Gastroesophageal sphincter (tissue), 3 donors: ENCODE measurements around the gene FSD2.

Experiments used
- POLR2A ChIP-seq, 2 donors: fragments of 450-650 bp; IDR thresholded peaks; one replicate each; pipeline ENCODE4 v1.6.1; 2017; ENCODE audit warnings: antibody characterized with exemption in 2 of 2, mild to moderate bottlenecking in 2 of 2, moderate library complexity in 1 of 2
- POLR2AphosphoS5 ChIP-seq: sonication (generic); formaldehyde crosslinking; IDR thresholded peaks from one replicate; pipeline ENCODE4 v1.6.1; 2017; ENCODE audit warnings: antibody characterized with exemption
- TF ChIP-seq, protein P1 (sequence below), 4 experiments: fragments of 200-600 bp in 2 of 4; fragments of 450-650 bp in 2 of 4; sonication (generic) in 1 of 4; IDR thresholded peaks; one replicate each; pipeline ENCODE4 v1.5.1; 2017 to 2019; ENCODE audit warnings: antibody characterized with exemption in 4 of 4, mild to moderate bottlenecking in 2 of 4, moderate library complexity in 2 of 4

DNA sequence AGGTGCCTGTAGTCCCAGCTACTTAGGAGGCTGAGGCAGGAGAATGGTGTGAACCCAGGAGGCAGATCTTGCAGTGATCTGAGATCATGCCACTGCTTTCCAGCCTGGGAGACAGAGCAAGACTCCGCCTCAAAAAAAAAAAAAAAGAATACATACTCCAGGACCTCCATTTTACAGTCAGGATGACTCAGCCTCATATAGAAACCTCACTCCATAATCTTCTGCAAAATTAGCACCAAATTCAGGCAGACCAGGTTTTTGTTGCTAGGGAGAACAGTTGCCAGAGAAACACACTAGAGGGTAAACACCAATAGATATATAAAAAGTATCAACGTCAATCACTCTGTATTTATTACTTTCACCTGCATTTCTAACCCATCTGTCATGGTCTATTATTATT lies 67.9 kb downstream of the FSD2 start:
- TF ChIP-seq, protein P1, sequence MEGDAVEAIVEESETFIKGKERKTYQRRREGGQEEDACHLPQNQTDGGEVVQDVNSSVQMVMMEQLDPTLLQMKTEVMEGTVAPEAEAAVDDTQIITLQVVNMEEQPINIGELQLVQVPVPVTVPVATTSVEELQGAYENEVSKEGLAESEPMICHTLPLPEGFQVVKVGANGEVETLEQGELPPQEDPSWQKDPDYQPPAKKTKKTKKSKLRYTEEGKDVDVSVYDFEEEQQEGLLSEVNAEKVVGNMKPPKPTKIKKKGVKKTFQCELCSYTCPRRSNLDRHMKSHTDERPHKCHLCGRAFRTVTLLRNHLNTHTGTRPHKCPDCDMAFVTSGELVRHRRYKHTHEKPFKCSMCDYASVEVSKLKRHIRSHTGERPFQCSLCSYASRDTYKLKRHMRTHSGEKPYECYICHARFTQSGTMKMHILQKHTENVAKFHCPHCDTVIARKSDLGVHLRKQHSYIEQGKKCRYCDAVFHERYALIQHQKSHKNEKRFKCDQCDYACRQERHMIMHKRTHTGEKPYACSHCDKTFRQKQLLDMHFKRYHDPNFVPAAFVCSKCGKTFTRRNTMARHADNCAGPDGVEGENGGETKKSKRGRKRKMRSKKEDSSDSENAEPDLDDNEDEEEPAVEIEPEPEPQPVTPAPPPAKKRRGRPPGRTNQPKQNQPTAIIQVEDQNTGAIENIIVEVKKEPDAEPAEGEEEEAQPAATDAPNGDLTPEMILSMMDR (IDR thresholded peaks at IDR 0.05), result no peak
- TF ChIP-seq POLR2A (IDR thresholded peaks at IDR 0.05) (no peak), POLR2AphosphoS5 (no peak)
